Duodenal mucosa (tissue), 2 donors: Measurements from ENCODE around the gene TENT4A.

Experiments
- H3K27ac ChIP-seq: one replicate; pipeline ENCODE4 v1.7.0; 2013; ENCODE audit warnings: low read depth, low read length
- H3K27me3 ChIP-seq, 2 donors: one replicate each; pipeline ENCODE4 v1.7.0; 2013; ENCODE audit warnings: low read length in 2 of 2, control low read depth in 1 of 2; ENCODE audit not compliant: insufficient read depth in 2 of 2, control insufficient read depth in 1 of 2
- H3K36me3 ChIP-seq, 2 donors: one replicate each; pipeline ENCODE4 v1.7.0; 2013; ENCODE audit warnings: low read length in 2 of 2, control low read depth in 1 of 2; ENCODE audit not compliant: insufficient read depth in 2 of 2, control insufficient read depth in 1 of 2
- H3K4me1 ChIP-seq, 2 donors: one replicate each; pipeline ENCODE4 v1.7.0; 2013; ENCODE audit warnings: low read length in 2 of 2, control low read depth in 1 of 2; ENCODE audit not compliant: insufficient read depth in 2 of 2, control insufficient read depth in 1 of 2
- H3K4me3 ChIP-seq, 2 donors: one replicate each; pipeline ENCODE4 v1.7.0; 2013; ENCODE audit warnings: low read length in 2 of 2, low read depth in 1 of 2
- H3K9ac ChIP-seq, 2 donors: one replicate each; pipeline ENCODE4 v1.7.0; 2013; ENCODE audit warnings: low read length in 2 of 2, low read depth in 1 of 2
- H3K9me3 ChIP-seq, 2 donors: one replicate each; pipeline ENCODE4 v1.7.0; 2013; ENCODE audit warnings: low read length in 2 of 2, control low read depth in 1 of 2; ENCODE audit not compliant: control insufficient read depth in 1 of 2

The TENT4A gene

DNA sequence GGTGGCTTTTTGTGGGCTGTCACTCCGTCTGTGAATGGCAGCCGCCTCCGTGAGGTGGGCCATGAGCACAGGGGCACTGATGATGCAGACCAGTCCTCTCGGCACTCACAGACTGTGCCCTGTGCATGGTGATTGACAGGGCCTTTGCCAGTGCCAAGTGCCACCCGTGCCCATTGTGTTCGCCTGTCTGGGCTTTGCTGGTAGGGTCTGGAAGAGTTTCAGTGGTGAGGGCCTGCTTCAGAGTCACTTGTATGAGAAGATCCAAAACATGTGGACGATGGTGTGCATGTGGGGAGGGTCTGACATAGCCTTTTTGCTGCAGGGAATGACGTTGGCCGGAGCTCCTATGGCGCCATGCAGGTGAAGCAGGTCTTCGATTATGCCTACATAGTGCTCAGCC, 34.9 kb downstream of the TENT4A start:
- H3K9ac ChIP-seq: no peak overlapping the region
- H3K36me3 ChIP-seq: peaks cover 43 to 66% of the 10 kb centered on the region in 2 donors
- H3K27ac ChIP-seq: no peak overlapping the region
- H3K4me3 ChIP-seq: no peak overlapping the region
- H3K9me3 ChIP-seq: no peaks in the 10 kb centered on the region
- no peaks in the 10 kb centered on the region for H3K27me3 ChIP-seq
- H3K4me1 ChIP-seq: peaks cover 5 to 8% of the 10 kb centered on the region in 2 donors

DNA sequence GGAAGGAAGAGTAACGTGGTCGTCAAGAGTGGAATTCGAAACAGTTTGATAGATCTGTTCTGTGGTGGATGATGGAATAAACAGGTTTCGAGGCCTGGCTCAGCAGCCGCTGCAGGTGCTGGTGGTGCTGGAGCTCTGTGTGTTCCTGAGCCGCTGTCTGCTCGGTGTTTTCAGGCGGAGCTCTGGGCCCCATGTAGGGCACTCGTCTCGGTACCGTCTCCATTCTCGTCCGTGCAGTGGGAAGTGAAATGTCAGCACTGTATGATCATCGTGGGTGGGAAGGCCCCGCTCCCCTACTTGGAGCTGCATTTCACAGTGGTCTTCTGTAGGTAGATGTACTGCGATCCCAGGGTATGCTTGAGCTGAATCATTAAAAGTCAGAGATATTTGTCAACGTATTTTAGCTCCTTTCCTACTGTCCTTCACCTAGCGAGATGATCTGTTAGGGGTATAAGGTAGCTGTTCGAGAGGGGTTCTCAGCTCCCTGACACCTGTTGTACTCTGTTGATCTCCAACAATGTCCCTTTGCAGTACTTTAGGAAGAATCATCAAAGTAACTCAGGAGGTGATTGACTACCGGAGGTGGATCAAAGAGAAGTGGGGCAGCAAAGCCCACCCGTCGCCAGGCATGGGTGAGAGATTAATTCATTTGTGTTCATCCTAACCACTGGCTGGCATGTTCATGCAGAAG, 35.9 kb downstream of the TENT4A start:
- Histone ChIP-seq H3K4me3 (no peak overlapping the region), H3K4me1 (peaks cover 5 to 8% of the 10 kb centered on the region in 2 donors), H3K27ac (no peak overlapping the region), H3K36me3 (peaks cover 43 to 69% of the 10 kb centered on the region in 2 donors), H3K9ac (no peak overlapping the region), H3K27me3 (no peaks in the 10 kb centered on the region), H3K9me3 (no peaks in the 10 kb centered on the region)

DNA sequence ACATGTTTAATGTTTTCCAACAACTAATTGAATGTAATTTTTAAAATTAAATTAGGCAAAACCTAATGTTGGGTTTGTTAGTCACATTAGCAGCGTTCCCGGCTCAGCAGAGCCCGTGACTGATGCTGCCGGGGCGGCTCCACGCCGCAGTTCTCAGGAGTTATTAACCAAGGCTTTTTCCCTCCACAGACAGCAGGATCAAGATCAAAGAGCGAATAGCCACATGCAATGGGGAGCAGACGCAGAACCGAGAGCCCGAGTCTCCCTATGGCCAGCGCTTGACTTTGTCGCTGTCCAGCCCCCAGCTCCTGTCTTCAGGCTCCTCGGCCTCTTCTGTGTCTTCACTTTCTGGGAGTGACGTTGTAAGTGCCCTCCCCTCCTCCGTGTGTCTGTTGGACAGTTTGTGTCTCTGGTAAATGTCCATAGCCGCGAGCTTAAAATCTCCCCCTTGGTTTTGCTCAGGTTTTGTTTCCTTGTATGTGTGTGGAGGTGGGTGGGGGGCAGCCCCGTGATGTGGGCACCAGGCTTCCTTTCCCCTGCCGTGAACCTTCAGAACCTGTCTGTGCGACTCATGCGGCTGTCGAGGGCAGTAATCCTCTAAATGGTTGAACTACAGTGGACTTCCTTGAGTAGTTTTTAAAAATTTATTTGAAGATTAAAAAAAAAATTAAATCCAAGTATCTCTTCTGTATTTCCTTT, 37.1 kb downstream of the TENT4A start:
- Histone ChIP-seq H3K4me1 (peaks cover 3 to 5% of the 10 kb centered on the region in 2 donors), H3K9me3 (no peaks in the 10 kb centered on the region), H3K36me3 (peaks cover 45 to 75% of the 10 kb centered on the region in 2 donors), H3K27me3 (no peaks in the 10 kb centered on the region), H3K27ac (no peak overlapping the region), H3K4me3 (no peak overlapping the region), H3K9ac (no peak overlapping the region)

DNA sequence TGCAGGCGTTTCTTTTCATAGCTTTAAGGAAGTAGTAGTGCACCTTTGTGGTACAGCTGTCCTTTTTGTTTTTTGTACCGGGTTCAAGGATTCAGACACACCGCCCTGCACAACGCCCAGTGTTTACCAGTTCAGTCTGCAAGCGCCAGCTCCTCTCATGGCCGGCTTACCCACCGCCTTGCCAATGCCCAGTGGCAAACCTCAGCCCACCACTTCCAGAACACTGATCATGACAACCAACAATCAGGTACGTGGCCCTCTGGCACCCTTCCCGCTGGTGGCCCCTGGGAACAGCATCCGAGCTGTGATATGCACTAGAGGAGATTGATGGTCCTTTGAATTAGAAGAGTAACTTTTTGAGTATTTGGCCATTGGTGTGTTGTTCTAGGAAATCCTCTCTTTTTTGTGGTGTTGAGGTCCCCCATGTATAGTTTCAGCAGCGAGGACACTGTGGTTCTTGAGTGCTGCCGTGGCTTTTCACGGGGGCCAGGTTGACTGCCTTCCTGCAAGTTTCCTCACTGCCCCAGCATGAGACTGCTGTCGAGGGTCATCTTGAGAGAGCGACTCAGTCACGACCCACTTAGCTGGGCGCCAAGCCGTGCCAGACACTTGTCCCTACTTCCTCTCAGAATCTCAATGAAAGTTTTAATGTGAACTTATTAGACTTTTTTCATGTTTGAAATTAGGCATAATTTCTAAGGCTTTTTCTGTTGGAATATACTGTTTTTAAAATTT, 37.9 kb downstream of the TENT4A start:
- Histone ChIP-seq H3K9me3 (no peaks in the 10 kb centered on the region), H3K36me3 (peaks cover 46 to 84% of the 10 kb centered on the region in 2 donors)

DNA sequence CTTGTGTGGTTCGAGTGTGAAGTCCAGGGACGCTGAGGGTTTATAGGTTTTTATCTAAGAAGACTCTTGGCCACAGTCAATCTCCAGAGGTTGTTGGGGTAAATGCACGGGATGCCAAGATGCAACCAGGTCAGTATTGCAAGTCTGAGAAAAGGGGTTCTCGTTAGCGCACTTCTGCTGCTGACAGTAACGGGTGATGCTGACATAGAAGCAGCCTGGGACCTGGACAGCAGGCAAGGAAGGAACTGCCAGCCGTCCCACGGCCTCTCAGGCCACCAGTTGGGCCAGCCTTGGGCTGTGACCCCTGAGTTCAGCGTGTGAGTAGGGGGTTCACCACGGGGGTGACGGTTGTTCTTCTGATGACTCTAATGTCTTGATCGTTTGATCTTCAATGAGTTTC, 39.0 kb downstream of the TENT4A start:
- Histone ChIP-seq H3K36me3 (peaks cover 45 to 86% of the 10 kb centered on the region in 2 donors), H3K9ac (no peak overlapping the region), H3K4me3 (no peak overlapping the region), H3K9me3 (no peaks in the 10 kb centered on the region), H3K27me3 (no peaks in the 10 kb centered on the region), H3K27ac (no peak overlapping the region), H3K4me1 (no peaks in the 10 kb centered on the region)

More for the DNA sequence above, 37.9 kb downstream of the TENT4A start:
- Histone ChIP-seq H3K4me3 (no peak overlapping the region), H3K9ac (no peak overlapping the region), H3K27ac (no peak overlapping the region), H3K4me1 (no peaks in the 10 kb centered on the region), H3K27me3 (no peaks in the 10 kb centered on the region)

DNA sequence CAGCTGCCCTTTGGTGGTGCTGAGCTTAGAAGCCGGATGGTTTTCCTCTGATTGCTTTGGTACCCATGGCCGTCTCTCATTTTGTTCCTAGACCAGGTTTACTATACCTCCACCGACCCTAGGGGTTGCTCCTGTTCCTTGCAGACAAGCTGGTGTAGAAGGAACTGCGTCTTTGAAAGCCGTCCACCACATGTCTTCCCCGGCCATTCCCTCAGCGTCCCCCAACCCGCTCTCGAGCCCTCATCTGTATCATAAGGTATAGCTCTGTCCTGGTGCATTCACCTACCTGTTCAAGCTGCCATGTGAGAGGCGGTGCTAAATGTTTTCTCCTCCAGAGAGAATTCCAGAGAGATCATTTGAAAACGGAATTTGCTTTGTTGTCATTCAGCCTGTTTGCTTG, 39.5 kb downstream of the TENT4A start:
- Histone ChIP-seq H3K9ac (no peak overlapping the region), H3K27me3 (no peaks in the 10 kb centered on the region), H3K36me3 (peaks cover 43 to 85% of the 10 kb centered on the region in 2 donors), H3K4me3 (no peak overlapping the region), H3K27ac (no peak overlapping the region), H3K9me3 (no peaks in the 10 kb centered on the region), H3K4me1 (no peaks in the 10 kb centered on the region)

DNA sequence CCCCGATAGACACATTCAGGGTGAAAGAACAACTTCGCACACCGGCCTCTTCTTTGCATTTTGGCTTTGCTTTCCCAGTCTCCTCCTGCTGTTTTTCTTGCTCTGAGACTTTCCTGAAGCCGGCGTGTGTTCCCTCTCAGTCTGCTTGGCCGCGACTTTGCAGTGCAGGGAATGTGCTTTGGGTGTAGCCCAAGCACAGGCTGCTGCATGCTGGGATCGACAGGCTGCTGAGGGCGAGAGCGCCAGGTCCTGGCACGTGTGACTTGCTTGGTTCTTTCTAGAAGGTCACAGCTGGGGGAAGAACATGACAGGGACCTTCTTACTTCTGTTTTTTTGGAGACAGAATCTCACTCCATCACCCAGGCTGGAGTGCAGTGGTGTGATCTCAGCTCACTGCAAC, 40.6 kb downstream of the TENT4A start:
- no peak overlapping the region for H3K9ac ChIP-seq
- no peaks in the 10 kb centered on the region for H3K27me3 ChIP-seq
- no peaks in the 10 kb centered on the region for H3K9me3 ChIP-seq
- no peaks in the 10 kb centered on the region for H3K4me1 ChIP-seq
- no peak overlapping the region for H3K27ac ChIP-seq
- H3K36me3 ChIP-seq: peaks cover 41 to 79% of the 10 kb centered on the region in 2 donors
- no peak overlapping the region for H3K4me3 ChIP-seq

DNA sequence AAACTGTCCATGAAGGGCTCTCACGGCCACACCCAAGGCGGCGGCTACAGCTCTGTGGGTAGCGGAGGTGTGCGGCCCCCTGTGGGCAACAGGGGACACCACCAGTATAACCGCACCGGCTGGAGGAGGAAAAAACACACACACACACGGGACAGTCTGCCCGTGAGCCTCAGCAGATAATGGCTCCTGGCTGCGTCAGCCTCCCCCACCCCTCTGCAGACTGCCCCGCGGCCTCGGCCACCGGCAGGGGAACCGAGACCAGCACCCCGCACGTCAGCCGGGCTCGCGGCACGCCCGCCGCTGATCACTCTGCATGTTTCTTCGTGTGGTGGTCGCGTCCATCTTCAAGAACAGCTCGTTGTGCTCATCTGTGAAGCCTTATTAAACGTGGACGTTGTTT, 41.5 kb downstream of the TENT4A start:
- no peaks in the 10 kb centered on the region for H3K4me1 ChIP-seq
- H3K9me3 ChIP-seq: no peaks in the 10 kb centered on the region
- H3K9ac ChIP-seq: no peak overlapping the region
- no peak overlapping the region for H3K4me3 ChIP-seq
- H3K27ac ChIP-seq: no peak overlapping the region
- H3K36me3 ChIP-seq: peaks cover 41 to 75% of the 10 kb centered on the region in 2 donors
- H3K27me3 ChIP-seq: no peaks in the 10 kb centered on the region

DNA sequence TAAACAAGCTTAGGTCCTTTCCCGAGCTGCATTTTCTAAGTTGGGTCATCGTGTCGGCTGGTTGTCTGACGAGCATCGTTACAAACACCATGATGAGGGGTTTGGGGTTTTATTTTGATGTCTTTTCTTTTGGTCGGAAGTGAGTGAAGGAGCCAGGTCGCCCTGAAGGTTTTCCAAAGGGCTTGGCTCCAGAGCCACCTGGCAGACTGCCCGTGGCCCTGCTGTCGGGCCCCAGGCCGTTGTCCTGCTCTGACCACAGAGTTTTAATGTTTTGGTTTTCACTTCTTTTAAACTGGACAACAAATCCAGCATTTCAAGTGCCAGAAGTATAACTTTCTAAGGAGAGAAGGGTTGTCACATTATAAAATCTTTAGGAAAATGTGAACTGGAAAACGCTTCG, 42.3 kb downstream of the TENT4A start:
- H3K9me3 ChIP-seq: no peaks in the 10 kb centered on the region
- no peak overlapping the region for H3K4me3 ChIP-seq
- H3K4me1 ChIP-seq: no peaks in the 10 kb centered on the region
- no peak overlapping the region for H3K9ac ChIP-seq
- H3K27ac ChIP-seq: no peak overlapping the region
- no peaks in the 10 kb centered on the region for H3K27me3 ChIP-seq
- peaks cover 41 to 70% of the 10 kb centered on the region in 2 donors for H3K36me3 ChIP-seq

DNA sequence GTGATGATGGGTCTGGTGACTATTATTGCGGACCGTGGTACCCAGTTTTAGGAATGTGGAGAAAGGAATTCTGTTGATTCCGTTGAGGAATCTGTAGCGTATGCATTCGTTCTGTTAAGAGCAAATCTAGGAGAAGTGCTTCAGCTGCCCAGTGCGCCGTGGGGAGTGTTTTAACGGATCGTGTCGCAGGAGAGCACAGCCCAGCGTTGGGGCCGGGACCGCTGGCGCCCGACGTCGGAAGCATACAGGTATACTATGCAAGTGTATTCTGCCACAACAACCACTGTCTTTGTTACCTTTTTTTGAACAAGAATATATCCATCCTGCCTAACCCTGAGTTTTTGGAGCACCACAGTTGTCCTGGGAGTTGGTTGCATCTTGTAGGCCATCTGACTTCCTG, 42.7 kb downstream of the TENT4A start:
- peaks cover 39 to 66% of the 10 kb centered on the region in 2 donors for H3K36me3 ChIP-seq
- H3K27ac ChIP-seq: no peak overlapping the region

More for the DNA sequence above, 42.7 kb downstream of the TENT4A start:
- Histone ChIP-seq H3K4me1 (no peaks in the 10 kb centered on the region), H3K4me3 (no peak overlapping the region), H3K9me3 (no peaks in the 10 kb centered on the region), H3K27me3 (no peaks in the 10 kb centered on the region), H3K9ac (no peak overlapping the region)
